GM21576 (cell line): ENCODE results near the gene PCBP4.
A peak's percentile ranks its signal among the peaks of the same experiment; 100 is the strongest.

Experiments used
- ATAC-seq: cut with Tn5 transposase; IDR thresholded peaks from one replicate; pipeline ENCODE4 v1.9.1; 2021; ENCODE audit warnings: mild to moderate bottlenecking, moderate library complexity; ENCODE audit not compliant: unreplicated experiment

PCBP4 gene

DNA sequence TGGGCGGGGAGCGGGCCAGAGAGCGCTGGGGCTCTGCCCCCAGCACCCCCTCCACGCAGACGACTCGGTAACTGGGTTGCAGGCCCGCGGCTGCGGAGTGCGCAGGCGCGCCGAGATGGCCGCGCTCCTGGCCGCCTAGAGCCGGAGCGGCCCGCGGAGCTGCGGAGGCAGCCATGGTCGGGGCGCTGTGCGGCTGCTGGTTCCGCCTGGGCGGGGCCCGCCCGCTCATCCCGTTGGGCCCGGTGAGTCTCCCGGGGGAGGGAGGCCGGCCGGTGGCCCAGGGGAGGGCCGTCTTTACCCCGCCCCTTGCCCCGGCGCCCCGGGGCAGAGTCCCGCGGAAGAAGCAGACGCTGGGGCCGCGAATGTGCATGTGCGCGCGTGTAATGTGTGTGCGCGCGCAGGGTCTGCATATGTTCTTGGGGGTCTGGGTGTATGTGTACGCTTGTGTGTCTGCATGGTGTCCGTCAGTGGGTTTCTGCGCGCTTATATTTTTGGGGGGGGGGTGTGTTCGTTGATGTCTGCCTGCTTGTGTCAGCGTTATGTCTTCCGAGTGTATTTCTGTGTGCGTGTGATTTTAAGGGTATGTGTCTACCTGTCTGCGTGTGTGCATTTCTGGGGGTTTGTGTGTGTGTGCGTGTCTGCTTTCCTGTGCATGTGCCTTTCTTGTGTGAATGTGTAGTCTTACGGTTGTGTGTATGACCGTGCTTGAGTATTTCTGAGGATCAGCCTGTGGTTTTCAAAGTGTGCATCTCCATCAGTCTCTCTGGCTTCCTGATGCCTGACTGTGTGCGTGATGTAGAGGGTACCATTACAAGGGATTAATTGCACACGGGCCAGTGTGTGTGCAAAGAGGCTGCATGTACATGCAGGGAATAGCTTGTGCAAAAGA is 8.0 kb upstream of the PCBP4 start, which contains the start of gene ABHD14A:
Gene ABHD14A, plus strand, starts transcription at position 102 of the 889 bp plus-strand sequence. Its CDS starts 72 bp downstream, at position 174.
- ATAC-seq = peak; percentile 47

DNA sequence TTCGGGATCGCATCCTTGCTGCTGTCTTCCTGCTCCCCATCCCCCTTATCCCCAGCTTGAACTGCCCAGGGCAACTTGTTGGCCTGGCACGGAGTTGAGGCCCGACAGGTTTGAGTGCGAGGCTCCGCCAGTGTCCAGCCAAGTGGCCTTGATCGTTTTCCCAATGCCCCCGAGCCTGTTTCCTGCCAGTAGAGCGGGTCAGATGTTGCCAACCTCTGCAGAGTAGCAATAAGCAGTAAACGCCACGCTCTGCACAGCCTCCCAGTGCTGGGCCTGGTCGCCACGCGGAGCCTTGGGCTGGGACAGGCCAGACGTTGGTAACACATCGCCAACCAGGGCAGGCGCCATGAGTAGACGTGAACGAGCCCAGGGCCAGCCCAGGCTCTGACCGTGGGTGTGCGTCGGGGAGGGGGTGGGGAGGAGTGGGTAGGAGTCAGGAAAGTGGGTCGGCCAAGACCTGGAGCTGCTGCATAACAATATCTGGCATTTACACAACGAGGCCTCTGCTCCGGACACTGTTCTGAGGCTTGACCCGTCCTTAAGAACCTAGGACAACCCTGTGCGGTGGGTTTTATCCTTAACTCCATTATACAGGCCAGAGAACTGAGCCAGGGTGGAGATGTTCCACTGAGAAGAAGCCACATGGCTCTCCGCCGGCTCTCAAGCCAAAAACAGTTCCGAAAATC is 7.2 kb upstream of the PCBP4 start:
- peak; percentile 11 for ATAC-seq

DNA sequence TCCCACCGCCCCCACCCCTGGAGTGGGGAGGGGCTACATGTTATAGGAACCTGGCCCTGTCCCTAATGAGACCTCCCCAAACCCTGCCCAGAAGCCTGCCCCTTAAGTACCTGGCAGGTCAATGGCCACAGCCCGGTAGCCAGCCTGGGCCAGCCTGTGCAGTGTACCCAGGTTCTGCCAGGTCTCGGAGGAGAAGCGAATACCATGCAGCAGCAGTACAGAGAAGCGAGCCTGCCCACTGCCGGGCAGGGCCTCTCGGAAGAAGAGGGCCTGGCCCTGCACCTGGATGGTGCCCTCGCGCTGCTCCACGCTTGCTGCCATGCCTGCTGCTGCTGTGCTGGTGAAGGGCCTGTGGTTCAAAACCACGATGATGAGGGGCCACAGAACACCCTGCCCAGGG is 4.1 kb upstream of the PCBP4 start:
- ATAC-seq = no peak

DNA sequence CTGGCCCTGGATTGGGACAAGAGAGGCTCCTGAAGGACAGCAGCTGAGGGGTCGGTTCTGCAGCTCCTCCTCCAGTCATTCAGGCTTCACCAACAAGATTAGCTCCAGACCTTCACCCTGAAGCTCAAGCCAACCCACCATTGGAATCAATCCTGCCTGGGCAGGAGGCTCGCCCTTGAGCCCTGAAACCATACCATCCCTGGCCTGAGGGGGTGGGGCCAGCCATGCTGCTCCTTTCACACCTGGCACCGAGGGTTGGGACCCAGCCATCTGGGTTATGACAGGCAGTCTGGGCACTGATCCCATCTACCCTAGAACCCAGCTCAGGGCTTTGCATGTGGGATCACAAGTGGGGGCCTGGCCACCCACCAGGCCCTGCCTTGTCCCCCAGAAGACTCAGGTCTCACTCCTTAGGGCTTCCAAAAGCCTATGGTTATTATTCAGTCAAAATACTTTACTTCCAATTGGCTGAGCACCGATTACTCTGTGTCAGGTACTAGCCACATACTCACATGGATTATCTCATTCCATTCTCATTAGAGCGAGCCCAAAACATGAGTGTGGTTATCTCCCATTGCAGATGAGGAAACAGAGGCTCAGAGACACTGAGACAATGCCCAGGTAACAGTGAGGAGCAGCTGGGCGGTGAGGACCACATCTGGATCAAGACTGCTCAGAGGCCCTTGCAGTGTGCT is 3.5 kb upstream of the PCBP4 start:
- ATAC-seq = no peak

DNA sequence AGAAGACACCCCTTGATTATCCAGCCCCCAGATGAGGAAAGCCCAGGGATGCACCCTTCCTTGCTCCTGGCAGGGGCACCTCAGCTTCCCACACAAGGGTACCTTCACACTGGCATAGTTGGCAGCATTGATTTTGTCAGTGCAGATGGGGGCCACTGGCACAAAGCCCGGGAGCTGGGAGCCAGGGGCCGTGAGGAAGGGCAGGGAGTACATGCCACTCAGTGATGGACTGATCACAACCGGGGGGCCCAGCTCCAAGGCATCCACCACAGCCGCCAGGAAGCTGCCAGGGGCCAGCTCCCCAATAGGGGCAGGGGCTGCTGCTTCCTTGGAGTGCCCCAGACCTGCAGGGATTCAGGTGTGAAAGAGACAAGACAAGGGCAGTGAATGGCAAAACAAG is 2.6 kb upstream of the PCBP4 start:
- no peak for ATAC-seq

DNA sequence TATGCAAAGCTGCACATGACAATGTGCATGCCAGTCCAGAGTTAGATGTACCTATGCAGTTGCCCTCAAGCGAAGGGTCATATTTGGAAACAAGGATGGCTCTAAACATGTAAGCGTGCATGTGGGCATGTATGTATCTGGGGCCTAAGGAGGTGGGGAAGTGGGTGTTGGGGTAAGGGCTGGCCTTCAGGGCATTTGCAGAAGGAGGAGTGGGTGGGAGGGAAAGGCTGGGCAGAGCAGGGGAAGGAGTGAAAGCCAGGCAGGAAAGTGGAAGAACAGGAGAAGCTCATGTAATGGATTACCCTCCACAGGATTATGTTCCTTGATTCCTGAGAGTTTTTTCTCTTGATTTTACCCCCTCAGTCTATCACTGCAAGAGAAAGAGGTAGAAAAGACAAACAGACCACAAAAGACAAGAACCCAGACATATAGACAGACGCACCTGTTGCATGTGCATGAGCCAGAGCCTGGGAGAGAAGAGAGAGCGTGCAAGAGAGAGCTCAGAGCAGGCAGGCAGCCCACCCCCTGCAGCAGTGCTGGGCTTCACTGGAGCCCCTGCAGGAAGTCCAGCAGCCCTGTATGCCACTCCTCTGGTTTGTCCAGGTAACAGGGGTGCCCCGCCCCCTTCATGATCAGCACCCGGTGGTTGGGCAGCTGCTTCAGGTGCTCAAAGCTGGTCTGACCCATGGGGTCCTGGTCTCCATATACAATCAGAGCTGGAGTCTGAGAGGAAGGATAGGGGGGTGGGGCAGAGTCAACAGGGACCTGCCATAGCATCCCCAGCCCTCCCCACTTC is 1.8 kb upstream of the PCBP4 start:
- no peak for ATAC-seq

DNA sequence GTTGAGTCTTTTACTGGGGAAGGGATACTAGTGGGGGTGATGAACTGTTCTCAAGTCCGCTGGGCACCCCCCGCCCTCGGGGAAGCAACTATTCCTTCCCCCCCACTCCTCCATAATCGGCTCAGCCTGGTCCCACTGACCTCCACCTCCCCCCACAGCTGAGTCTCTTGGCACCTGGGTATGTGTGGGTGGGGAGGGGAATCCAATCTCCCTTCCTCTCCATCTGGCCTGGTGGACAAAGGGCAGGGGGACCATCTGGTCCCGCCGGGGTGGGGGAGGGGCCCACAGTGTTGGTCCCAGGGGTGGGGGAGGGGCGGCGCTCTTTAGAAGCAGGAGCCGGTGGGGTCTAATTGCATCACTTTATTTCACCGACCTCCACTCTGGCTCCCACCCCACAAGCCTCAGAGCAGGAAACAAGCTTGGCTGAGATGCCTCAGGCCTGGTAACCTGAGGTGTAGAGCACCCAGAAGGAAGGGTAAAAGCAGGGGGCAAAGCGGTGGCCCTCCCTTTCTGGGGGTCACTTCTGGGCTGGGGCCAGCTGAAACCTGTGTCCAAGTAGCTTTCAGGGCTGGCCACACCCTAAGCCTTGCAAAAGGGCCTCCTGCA is 1.0 kb upstream of the PCBP4 start:
- ATAC-seq = no peak

DNA sequence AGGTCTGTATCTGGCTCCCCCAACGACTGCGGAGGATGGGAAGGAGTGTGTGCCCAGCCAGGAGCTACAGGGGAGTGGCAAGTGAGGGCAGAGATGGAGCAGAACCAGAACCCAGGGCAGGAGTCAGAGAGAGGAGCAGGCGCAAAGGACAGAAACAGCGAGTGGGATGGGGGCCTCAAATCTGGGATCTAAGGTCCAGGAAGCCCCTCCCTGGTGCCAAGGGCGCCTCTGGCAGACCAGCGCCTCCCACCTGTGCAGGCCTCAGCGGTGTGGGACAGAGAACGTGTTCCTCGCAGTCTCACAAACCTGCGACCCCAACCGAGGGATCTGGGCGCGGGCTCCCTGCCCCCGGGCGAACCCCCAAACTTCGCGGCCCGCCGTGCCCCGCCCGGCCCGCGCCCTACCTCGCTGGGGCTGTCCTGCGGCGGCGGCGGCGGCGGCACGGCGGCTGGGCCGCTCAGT is 301 bp downstream of the PCBP4 start:
- peak; percentile 8 for ATAC-seq

DNA sequence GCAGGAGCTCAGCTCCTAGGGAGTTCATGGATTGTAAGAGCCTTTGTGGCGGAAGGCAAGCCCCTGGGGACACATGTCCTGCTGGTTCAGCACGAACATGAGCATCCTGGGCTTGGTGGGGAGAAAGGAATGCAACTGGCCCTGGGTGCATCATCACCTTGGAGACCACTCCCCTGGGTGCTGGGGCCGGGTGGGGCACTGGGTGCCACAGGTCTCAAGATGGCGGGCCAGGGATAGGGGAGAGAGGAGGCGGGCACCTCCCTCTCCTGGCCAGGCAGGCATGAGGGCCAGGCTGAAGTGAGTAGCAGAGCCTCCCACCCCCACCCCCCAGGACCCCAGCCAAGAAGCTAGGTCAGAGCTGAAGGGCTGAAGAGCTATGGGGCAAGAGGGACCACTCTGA is 768 bp downstream of the PCBP4 start:
- no peak for ATAC-seq

DNA sequence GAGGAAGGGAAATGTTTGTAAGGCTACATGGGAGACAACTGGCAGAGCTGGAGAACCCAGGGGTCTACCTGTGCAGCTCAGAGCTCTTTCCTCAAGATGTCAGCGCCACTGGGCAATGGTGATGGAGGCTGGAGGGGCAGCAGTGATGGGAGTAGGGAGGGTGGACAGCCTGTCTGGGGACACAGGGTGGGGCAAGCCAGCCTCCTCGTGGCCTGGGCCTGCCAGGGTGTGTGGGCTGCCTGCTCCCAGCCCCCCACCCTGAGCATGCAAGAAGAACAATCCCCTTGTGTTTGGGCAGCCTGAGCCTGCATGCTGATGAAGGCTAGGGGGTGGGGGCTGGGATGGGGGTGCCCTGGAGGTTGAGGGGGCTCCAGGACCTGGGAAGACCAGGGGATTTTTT is 1.2 kb downstream of the PCBP4 start:
- ATAC-seq = no peak

DNA sequence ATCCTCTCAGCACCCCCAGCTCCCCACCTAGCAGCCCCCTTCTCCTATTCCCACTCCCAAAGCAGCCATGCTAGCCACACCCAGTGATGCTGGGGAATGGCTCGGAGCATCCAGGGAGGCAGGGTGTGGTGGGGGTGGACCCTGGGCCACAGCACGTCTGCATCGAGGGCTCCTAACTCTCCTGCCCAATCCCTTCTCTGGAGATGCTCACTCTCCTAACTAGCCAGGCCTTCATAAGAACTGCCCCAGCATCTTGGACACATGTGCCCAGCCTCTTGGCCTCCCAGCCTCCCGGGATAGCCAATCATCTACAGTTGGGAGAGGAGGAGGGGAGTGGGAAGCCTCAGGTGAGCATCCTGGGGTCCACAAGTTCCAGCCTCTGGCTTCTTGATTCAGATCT is 2.7 kb downstream of the PCBP4 start:
- no peak for ATAC-seq

DNA sequence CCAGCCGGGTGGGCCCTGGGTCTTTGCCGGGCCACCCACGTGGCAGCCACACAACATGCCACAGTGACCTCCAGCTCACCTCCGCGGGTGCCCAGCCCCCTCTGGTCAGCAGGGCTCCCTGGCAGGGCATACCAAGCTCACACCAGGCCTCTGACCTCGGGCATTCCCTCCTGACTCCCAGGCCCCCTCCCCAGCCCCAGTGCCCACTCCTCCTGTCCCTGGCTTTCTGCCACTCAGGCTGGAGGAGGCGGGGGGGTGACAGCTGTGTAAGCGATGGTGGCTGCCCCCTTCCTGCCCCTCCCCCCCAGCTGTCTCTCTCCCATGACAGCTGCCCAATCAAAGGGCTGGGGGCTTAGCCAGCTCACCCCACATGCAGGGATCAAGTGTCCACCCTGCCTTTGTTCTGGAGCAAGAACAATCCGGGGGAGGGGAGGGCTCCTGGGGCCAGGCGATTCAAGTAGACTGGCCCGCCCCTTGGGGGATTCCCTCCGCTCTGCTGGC is 3.3 kb downstream of the PCBP4 start:
- ATAC-seq = no peak

DNA sequence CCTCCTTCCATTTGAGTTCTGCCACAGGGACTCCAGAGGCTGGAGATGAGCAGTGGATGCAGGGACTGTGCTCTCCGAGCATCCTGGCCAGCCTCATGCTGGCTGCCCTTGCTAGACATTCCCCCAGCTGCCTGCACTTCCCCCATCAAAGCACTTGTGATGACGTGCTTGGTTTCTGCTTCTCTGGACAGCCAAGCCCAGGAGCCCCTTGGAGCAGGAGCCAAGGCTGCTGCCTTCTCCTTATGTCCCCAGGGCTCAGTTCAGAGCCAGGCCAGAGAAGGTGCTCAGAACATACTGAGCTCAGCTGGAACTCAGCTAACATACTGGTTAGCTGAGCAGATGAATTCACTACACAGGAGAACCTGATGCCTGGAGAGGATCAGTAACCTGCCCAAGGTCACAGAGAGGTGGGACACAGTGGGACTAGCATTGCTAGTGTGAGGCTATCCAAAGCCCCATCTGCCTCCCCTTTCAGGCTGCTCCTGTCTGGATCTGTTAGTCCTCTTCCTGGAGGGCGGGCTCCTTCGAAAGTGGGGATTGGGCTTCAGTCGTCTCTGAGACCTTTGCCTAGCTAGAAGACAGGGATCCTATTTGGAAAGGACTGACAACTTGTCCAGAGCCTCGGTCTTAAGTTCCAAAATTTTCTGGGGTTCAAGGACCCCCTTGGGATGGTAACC is 4.3 kb downstream of the PCBP4 start:
- no peak for ATAC-seq

DNA sequence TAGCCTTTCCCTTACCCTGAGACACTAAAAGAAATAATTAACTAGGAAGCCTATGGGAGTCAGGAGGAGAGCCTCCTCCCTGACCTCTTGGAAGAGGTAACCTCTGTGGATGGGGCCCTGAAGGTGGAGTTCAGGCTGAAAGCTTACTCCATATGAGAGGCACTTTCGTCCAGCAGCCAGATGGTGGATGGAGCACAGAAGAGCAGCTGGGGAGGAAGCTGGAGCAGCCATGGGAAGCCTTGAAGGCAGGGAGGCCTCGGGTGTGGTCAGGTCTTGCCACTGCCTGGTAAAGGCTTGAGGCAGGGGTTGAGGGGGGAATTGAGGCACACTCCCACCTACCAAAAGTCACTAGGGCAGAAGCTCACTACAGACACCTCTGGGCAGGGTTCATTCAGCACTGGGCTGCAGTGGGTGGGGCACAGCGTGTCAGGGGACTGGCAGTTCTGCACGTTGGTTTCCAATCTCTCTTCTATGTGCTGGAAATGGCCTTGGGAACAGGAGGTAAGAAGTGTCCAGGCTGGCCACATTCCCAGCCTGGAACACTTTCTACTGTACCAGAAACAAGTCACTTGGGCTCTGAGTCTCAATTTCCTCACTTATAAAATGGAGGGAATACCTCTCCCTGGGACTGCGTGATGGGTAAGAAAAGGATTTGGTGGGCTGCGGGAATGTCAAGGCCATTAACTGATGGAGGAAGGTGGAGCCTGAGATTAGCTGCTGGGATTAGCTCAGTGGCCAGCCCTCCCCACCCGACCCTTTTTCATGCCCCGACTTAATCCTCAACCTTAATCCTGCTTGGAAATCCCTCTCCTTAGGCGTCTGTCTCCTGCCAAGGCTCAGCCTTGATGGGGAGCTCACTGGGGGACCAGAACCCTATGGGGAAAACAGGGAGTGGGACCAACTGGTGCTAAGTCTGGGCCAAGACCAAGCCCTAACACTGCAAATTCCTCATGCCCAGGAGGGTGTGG is 5.4 kb downstream of the PCBP4 start:
- no peak for ATAC-seq

DNA sequence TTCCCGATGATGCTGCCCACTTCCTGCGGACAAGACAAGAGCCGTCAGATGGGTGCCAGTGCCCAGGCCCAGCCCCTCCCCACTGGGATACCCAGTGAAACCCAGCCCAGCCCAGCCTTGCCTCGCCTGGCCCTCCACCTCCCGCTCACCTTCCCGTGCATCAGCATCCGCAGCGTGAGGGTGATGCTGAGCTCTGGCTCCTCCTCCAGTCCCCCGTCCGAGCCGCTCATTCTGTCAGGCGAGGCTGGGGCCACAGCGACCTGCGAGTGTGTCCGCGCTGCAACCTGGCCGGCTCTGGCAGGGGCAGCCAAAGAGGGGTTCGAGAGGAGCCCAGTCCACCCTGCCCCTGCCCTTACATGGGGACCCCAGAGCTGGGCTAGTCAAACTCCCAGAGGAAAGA is 6.2 kb downstream of the PCBP4 start:
- no peak for ATAC-seq

DNA sequence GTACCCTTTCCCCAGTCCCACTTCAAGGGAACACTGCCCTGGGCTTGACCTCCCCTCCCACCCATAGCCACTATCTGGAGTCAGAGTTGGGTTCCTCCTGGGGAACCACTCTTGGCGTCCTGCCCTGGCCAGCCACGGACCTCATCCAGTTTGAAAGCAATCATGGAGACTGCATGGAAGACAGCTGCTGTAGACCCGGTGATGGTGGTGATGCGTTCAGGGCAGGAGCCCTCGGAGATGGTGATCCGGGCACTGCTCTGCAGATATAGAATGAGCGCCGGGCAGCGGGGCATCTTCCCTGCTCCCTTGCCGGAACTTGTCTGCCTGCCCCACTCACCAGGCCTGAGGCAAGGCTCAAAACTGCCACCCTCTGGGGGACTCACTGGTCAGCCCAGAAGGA is 6.9 kb downstream of the PCBP4 start:
- no peak for ATAC-seq

DNA sequence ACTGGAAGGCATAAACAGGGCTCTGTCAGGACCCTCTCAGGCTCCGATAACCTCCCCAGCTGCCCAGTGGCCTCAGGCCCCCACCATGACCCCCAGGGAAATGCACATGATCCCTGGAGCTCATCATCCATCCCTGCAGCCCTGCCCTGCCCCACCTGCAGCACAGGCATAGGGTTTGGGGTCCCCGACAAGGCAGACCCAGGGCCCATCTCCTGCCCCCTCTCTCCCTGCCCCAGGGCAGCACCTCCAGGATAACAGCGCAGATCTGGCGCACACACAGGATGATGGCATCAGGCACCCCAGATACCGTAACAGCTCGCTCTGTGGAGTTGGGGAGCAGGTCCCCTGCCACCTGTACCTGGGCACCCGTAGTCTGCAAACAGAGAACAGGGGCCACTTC is 7.6 kb downstream of the PCBP4 start:
- no peak for ATAC-seq
